NCI-H345 treated with DMSO at 0.1 percent for 48 hours (cell line): ENCODE measurements around the gene VWA7.
A peak's percentile ranks its signal among the peaks of the same experiment; 100 is the strongest.

Experiments used
- DNase-seq: peaks from one replicate; lab custom pipeline; 2025; ENCODE audit not compliant: unreplicated experiment; lab: John Stamatoyannopoulos, UW

The VWA7 gene

GRCh38 chr6:31779908-31780307, 2.8 kb upstream of the VWA7 start:
- no peak for DNase-seq

DNA sequence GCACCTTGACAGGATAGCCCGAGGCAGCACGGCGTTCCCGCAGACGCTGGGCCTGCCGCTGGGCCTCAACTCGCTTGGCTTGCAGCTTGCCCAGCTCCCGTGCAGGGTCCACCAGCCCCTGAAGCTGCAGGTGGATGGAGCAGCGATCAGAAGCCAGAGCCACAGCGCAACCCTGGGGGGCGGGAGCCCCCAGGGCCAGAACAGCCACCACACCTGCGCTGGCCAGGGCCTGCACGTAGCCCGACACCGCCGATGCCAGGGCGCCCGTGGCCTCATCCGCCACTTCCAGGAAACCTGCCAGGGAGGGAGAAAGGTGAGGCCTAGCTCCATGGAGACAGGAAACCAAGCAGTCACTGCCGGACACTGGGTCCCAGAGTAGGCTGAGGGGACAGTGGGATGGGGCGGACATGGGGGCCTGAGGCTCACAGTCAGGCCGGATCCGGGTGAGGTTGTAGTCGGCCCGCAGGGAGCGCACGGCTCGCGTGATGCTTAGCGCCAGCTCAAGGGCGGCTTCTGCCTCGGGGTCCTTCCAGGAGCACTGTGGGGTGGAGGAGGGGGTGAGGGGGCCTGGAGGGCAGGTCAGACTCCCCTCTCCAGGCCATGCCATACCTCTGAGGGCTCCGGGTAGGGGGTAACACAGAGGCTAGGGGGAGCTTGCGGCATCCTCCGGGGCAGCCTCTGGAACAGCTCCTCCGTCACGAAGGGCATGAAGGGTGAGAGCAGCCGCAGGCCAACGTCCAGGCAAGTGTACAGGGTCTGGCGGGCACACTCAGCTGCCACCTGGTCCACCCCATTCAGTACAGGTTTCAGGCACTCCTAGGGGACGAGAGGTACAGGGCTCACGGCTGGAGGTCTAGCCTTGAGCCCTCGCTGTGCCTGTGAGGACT, 2.1 kb upstream of the VWA7 start:
- DNase-seq: no peak

- DNase-seq: no peak
Observed at GRCh38 chr6:31778193-31778592, 1.1 kb upstream of the VWA7 start.

DNA sequence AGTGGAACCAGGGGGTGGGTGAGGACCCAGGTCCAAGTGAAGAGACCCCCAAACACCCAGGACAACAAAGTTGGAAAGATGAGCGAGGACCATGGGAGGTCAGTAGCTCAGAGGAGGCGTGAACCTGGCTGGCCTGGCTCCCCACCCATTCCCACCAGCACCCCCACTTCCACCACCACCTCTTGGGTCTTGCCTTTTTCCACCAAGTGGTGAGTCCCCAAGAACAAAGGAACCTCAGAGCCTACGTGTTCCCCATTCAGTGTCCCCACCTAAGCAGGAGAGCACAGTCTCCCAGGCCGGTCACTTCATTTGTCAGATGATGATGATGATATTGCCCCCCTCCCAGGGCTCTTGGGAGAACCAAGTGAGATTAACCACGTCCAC, 531 bp upstream of the VWA7 start:
- no peak for DNase-seq

GRCh38 chr6:31776485-31776988, 591 bp downstream of the VWA7 start:
- DNase-seq: no peak

- DNase-seq: no peak
Observed at GRCh38 chr6:31775633-31776484, 1.3 kb downstream of the VWA7 start.

- no peak for DNase-seq
Observed at GRCh38 chr6:31775184-31775583, 1.9 kb downstream of the VWA7 start.

GRCh38 chr6:31771992-31772358, 5.2 kb downstream of the VWA7 start:
- DNase-seq: no peak

- no peak for DNase-seq
Observed at GRCh38 chr6:31770860-31771259, 6.3 kb downstream of the VWA7 start.

DNA sequence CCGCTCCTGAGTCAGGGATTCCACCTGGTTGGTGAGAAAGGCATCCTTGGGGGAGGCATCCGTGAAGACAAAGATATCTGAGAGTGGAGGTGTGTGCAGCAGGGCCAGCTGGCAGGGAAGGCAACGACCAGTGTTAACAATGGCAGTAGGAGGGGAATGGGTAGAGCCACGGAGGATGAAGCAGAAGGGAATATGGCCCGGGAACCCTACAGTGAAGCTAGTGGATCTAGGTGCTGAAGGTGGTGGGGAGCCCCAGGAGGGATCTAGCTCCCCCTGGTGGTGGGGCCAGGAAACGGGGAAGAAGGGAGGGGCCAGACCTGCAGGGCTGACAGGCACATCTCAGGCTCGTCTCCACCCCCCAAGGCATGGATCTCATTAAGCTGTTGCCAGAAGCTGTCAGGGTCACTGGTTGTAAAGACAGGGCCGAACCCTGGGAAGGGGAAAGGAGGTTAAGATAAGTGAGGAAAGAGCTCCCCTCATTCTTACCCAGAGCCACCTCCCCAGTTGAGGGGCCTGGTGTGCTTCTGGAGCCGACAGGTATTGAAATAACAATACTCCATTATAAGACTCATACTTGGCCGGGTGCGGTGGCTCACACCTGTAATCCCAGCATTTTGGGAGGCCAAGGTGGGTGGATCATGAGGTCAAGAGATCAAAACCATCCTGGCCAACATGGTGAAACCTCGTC, 7.3 kb downstream of the VWA7 start:
- DNase-seq: peak; percentile 8

DNA sequence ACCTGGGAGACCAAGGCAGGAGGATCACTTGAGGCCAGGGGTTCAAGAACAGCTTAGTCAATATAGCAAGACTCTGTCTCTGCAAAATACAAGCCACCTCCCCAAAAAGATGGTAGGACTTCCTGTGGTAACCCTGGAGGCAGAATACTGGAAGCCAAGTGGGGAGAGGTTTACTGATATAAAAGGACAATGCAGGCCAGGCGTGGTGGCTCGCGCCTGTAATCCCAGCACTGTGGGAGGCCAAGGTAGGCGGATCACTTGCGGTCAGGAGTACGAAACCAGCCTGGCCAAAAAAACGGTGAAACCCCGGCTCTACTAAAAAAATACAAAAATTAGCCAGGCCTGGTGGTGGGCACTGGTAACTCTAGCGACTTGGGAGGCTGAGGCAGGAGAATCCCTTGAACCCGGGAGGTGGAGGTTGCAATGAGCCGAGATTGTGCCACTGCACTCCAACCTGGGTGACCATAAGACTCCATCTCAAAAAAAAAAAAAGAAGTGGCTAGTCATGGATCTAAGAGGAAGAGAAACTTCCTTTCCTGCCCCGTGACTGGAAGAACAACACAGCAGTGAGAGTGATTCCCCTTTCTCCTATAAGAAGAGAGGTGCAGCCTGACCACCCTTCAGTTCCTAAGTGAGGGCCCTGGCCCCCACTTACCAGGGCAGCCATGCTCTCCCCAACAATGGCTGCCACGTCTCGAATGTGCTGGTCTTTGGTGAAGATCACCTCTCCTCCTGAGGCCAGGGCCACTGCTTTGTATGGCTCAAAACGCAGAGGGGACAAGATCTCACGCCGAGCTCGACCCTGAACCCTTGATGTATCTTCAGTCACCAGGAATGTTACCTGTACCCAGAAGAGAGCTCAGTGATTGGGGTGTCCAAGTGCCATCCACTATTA, 8.5 kb downstream of the VWA7 start:
- DNase-seq: no peak

- DNase-seq: no peak
Observed at GRCh38 chr6:31767096-31767645, 10.0 kb downstream of the VWA7 start.

DNA sequence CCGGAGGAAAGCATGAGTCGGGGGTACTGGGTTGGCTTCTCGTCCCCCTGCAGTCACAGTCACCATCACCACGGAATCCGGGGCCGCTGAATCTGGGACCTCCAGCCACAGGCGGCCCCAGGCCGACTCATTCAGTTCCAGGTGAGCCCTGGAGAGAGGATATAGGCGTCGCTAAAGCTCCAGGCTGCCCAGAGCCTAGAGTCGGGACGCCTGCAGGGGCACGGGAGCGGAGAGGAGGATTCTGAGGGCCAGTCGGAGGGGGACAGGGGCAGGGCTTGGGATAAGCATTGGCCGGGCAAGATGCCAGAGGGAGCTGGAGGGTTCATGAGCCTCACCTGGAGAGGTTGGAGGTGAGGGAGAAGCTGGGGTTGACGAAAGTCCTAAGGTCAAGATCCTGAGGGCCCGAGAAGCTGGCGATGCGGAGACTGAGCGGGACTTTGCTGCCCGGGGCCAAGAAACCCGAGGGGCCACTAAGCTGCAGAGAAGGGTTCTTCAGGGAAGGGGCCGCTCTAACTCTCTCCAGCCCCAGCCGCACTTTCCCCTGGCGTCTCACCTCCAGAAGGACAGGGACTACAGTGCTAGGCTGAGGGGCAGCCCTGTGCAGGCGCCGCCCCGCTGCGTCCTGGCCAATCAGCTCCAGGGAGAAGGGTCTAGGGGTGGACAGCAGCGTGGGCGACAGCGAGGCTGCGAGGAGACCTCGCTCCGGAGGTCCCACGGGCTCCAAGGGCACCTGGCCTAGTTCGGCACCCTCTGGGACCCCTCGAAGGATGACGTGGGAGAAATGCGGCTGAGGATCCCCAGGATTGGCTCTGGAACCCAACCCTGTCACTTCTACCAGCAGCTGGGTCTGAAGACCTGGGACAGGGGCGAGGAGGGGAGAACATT, 11.0 kb downstream of the VWA7 start:
- no peak for DNase-seq

DNA sequence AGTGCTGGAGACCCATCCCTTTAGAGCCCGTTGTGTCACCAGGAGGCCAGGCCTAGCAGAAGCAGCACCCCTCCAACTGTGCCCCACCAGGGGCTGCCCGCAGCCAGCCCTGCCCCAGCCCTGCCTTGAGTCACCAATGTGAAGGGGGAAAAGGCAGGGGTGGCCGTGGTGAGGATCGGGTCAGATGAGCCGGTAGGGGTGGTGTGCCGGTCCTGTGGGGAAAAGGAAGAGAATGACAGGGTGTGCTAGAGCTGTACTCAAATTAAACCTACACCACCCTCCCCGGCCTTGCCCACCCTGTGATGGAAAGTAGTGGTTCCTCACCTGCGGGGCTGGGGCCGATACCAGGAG, 11.6 kb downstream of the VWA7 start:
- DNase-seq: no peak

DNA sequence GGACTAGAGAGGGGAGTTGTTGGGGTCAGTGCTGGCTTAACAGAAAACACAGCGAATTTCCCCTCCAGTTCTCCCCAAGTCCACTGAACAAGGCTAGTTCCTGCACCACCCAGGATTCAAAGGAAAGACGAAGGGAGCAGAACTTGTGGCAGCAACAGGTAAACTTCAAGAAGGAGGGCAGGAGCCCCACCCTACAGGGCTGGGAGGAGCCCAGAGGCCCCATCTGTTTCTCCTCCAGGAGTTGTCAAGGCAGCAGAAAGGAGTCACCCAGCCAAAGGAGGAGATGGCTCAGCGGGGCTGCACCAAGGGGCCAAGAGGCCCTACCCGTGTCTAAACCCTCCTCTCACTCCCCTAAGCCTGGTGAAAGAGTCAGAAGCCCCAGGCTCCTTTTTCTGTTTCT, 12.9 kb downstream of the VWA7 start:
- DNase-seq: no peak

DNA sequence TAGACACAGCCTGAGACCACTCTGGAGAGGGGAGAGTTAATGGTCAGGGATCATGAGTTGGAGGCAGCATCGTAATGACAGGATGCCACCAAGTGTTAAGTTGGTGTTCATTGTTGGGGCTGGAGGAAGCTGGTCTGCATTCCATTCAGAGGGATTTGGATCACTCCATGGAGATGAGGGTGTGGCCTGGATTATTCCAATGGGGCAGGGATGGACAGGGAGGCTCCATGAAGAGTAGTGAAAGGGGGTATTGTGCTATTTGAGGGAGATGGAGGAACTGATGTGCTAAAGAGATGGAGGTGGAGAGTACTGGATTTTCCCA, 13.5 kb downstream of the VWA7 start:
- DNase-seq: no peak

GRCh38 chr6:31762878-31763618, 14.1 kb downstream of the VWA7 start:
- DNase-seq: no peak

DNA sequence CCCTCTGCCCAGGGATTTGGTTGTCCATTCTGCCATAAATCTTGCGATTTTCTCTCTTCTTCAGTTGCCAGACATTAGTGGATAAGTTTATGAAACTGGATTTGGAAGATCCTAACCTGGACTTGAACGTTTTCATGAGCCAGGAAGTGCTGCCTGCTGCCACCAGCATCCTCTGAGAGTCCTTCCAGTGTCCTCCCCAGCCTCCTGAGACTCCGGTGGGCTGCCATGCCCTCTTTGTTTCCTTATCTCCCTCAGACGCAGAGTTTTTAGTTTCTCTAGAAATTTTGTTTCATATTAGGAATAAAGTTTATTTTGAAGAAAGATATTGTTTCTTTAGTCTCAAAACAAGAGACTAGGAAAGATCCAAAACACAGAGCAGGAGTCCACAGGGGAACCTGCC, 14.8 kb downstream of the VWA7 start, which contains the start of gene SAPCD1:
Gene SAPCD1, plus strand, starts transcription at position 301 of the 400 bp plus-strand sequence. CDS start 399 bp downstream, outside the sequence.
- DNase-seq: no peak

- no peak for DNase-seq
Observed at GRCh38 chr6:31761343-31761742, 15.8 kb downstream of the VWA7 start.
